HCT116 (cell line): ENCODE data around the gene MZB1. TPM values are rescaled to one million over a fixed set of nuclear protein-coding genes. Genes with fewer than 3 reads are reported as not detected.

Experiments
- ATAC-seq: fragments of 200-7000 bp; cut with Tn5 transposase; 2 replicates; pipeline ENCODE4 v1.9.1; 2020; ENCODE audit warnings: mild to moderate bottlenecking, moderate library complexity
- BruUV-seq: library from RNA; stranded (reverse); fragments of 400-500 nt; replicated peaks from 2 replicates; lab custom pipeline; 2021; lab: Mats Ljungman, UMichigan
- CTCF ChIA-PET: fragments of 300-600 bp; sonication (Branson Sonifier 250); formaldehyde crosslinking; loops from one replicate; lab custom pipeline; 2021; ENCODE audit warnings: antibody characterized with exemption; lab: Charles Lee
- POLR2A ChIA-PET: fragments of 300-600, 350-600 bp; sonication (Branson Sonifier 250); formaldehyde crosslinking; loops from one replicate; lab custom pipeline; 2021; ENCODE audit warnings: antibody characterized with exemption; lab: Charles Lee
- RAD21 ChIA-PET, 2 experiments: fragments of 300-600 bp; sonication (Branson Sonifier 250); formaldehyde crosslinking; loops; one replicate each; lab custom pipeline; 2023; ENCODE audit warnings: low total read pairs in 2 of 2; ENCODE audit not compliant: uncharacterized antibody in 2 of 2, unreplicated experiment in 2 of 2, low non-redundant PET in 1 of 2; lab: Charles Lee
- DNase-seq: peaks from one replicate; pipeline ENCODE4 v3.0.0-alpha.2; 2010; ENCODE audit warnings: low read depth, low spot score
- H2AFZ ChIP-seq: fragments of 200-600 bp; shearing (Covaris generic), sonication (generic); 2 replicates; pipeline ENCODE4 v1.6.1; 2017; ENCODE audit warnings: low read depth, mixed run types, mixed read lengths, antibody characterized with exemption, low read length; ENCODE audit not compliant: poor library complexity, severe bottlenecking
- H3K27ac ChIP-seq: 2 replicates; pipeline ENCODE4 v1.5.1; 2012; ENCODE audit warnings: low read depth, low read length
- H3K27me3 ChIP-seq: fragments of 200-600 bp; sonication (generic); 2 replicates; pipeline ENCODE4 v1.6.1; 2016; ENCODE audit warnings: mixed run types, low read length, mixed read lengths; ENCODE audit not compliant: insufficient read depth
- H3K36me3 ChIP-seq, 2 experiments: fragments of 200-500 bp in 1 of 2; fragments of 200-600 bp in 1 of 2; sonication (Bioruptor generic) in 1 of 2; sonication (generic) in 1 of 2; 2 replicates each; pipeline versions ENCODE4 v1.5.1 to v1.6.1; 2014 to 2016; ENCODE audit warnings: low read length in 2 of 2, inconsistent platforms in 1 of 2, mixed read lengths in 1 of 2, mixed run types in 1 of 2; ENCODE audit not compliant: insufficient read depth in 2 of 2, control insufficient read depth in 1 of 2
- H3K4me1 ChIP-seq, 2 experiments: fragments of 200-600 bp in 1 of 2; sonication (generic) in 1 of 2; 2 replicates each; pipeline versions ENCODE4 v1.5.1 to v1.6.1; 2012 to 2017; ENCODE audit warnings: low read length in 2 of 2, inconsistent platforms in 1 of 2, mild to moderate bottlenecking in 1 of 2, mixed read lengths in 1 of 2, mixed run types in 1 of 2, moderate library complexity in 1 of 2; ENCODE audit not compliant: insufficient read depth in 2 of 2, control insufficient read depth in 1 of 2
- H3K4me2 ChIP-seq: fragments of 200-600 bp; sonication (generic); 2 replicates; pipeline ENCODE4 v1.6.1; 2017; ENCODE audit warnings: mixed run types, low read length, mixed read lengths
- H3K4me3 ChIP-seq, 2 experiments: fragments of 200-600 bp in 1 of 2; sonication (generic) in 1 of 2; replicated peaks in 1 of 2; 2 replicates each; pipeline ENCODE4 v1.5.1; 2011 to 2016; ENCODE audit warnings: low read length in 2 of 2, control low read depth in 1 of 2, low read depth in 1 of 2, mild to moderate bottlenecking in 1 of 2, mixed read lengths in 1 of 2, mixed run types in 1 of 2
- H3K79me2 ChIP-seq: fragments of 200-600 bp; sonication (generic); 2 replicates; pipeline ENCODE4 v1.6.1; 2017; ENCODE audit warnings: mild to moderate bottlenecking, mixed run types, low read length, moderate library complexity, mixed read lengths; ENCODE audit not compliant: insufficient read depth
- H3K9ac ChIP-seq: fragments of 200-600 bp; sonication (generic); 2 replicates; pipeline ENCODE4 v1.6.1; 2016; ENCODE audit warnings: low read length, mixed read lengths
- H3K9me2 ChIP-seq: fragments of 200-600 bp; sonication (generic), shearing (Covaris generic); 2 replicates; pipeline ENCODE4 v1.6.1; 2017; ENCODE audit warnings: mixed run types, mild to moderate bottlenecking, moderate library complexity; ENCODE audit not compliant: insufficient read depth
- H3K9me3 ChIP-seq, 2 experiments: fragments of 200-500 bp in 1 of 2; fragments of 200-600 bp in 1 of 2; sonication (Bioruptor generic) in 1 of 2; sonication (generic) in 1 of 2; 2 replicates each; pipeline ENCODE4 v1.6.1; 2014 to 2017; ENCODE audit warnings: low read length in 2 of 2, mixed read lengths in 2 of 2, inconsistent platforms in 1 of 2, low read depth in 1 of 2, mild to moderate bottlenecking in 1 of 2, mixed run types in 1 of 2, moderate library complexity in 1 of 2; ENCODE audit not compliant: control insufficient read depth in 1 of 2, insufficient read depth in 1 of 2
- H4K20me1 ChIP-seq: fragments of 200-600 bp; sonication (generic), shearing (Covaris generic); 2 replicates; pipeline ENCODE4 v1.6.1; 2017; ENCODE audit warnings: mixed run types, mild to moderate bottlenecking, moderate library complexity; ENCODE audit not compliant: insufficient read depth
- CEBPB ChIP-seq: IDR thresholded peaks from 2 replicates; pipeline ENCODE4 v1.6.1; 2012; ENCODE audit warnings: low read depth
- CTCF ChIP-seq, 3 experiments: fragments of 200-600 bp in 1 of 3; sonication (generic) in 1 of 3; IDR thresholded peaks in 2 of 3; conservative IDR thresholded peaks in 1 of 3; 2 replicates each; pipeline ENCODE4 v1.5.1; 2012 to 2017; ENCODE audit warnings: low read depth in 2 of 3, low read length in 2 of 3, antibody characterized with exemption in 1 of 3, borderline replicate concordance in 1 of 3, control low read depth in 1 of 3, mild to moderate bottlenecking in 1 of 3, mixed read lengths in 1 of 3, mixed run types in 1 of 3, moderate library complexity in 1 of 3; ENCODE audit not compliant: insufficient read depth in 1 of 3
- EGR1 ChIP-seq: IDR thresholded peaks from 2 replicates; pipeline ENCODE4 v1.6.1; 2012; ENCODE audit warnings: low read depth
- ELF1 ChIP-seq: IDR thresholded peaks from 2 replicates; pipeline ENCODE4 v1.6.1; 2012; ENCODE audit warnings: low read depth, borderline replicate concordance
- EZH2phosphoT487 ChIP-seq: fragments of 200-600 bp; IDR thresholded peaks from 2 replicates; pipeline ENCODE4 v1.6.1; 2018; ENCODE audit warnings: antibody characterized with exemption, borderline replicate concordance
- FOSL1 ChIP-seq: IDR thresholded peaks from 2 replicates; pipeline ENCODE4 v1.6.1; 2012; ENCODE audit warnings: low read depth
- POLR2A ChIP-seq: IDR thresholded peaks from 2 replicates; pipeline ENCODE4 v1.7.0; 2011; ENCODE audit warnings: borderline replicate concordance; ENCODE audit not compliant: insufficient read depth, insufficient read length; ENCODE audit errors: extremely low read depth
- POLR2AphosphoS5 ChIP-seq: IDR thresholded peaks from 2 replicates; pipeline ENCODE4 v1.6.1; 2011; ENCODE audit warnings: mild to moderate bottlenecking, low read depth, low read length, moderate library complexity
- ZBTB33 ChIP-seq: IDR thresholded peaks from 2 replicates; pipeline ENCODE4 v1.6.1; 2011; ENCODE audit warnings: mild to moderate bottlenecking, low read length, moderate library complexity; ENCODE audit not compliant: insufficient replicate concordance; ENCODE audit errors: extremely low read depth
- ZFX ChIP-seq: fragments of 450-650 bp; IDR thresholded peaks from 2 replicates; pipeline ENCODE4 v1.6.1; 2017
- intact Hi-C: fragments of 100-400 bp; cut with micrococcal nuclease; formaldehyde crosslinking; loops from 2 replicates; pipeline ENCODE4 v1.10.0; 2022
- total RNA-seq: library from RNA; stranded (reverse); gene quantifications from one replicate; pipeline ENCODE4 v1.2.1, GENCODE V29; 2021; ENCODE audit not compliant: unreplicated experiment
- TF ChIP-seq, protein P1 (sequence below): IDR thresholded peaks from 2 replicates; pipeline ENCODE4 v1.6.1; 2012; ENCODE audit warnings: low read depth

Gene MZB1
- total RNA-seq, 1 experiment from 2014 or later, result 0.81 TPM

DNA sequence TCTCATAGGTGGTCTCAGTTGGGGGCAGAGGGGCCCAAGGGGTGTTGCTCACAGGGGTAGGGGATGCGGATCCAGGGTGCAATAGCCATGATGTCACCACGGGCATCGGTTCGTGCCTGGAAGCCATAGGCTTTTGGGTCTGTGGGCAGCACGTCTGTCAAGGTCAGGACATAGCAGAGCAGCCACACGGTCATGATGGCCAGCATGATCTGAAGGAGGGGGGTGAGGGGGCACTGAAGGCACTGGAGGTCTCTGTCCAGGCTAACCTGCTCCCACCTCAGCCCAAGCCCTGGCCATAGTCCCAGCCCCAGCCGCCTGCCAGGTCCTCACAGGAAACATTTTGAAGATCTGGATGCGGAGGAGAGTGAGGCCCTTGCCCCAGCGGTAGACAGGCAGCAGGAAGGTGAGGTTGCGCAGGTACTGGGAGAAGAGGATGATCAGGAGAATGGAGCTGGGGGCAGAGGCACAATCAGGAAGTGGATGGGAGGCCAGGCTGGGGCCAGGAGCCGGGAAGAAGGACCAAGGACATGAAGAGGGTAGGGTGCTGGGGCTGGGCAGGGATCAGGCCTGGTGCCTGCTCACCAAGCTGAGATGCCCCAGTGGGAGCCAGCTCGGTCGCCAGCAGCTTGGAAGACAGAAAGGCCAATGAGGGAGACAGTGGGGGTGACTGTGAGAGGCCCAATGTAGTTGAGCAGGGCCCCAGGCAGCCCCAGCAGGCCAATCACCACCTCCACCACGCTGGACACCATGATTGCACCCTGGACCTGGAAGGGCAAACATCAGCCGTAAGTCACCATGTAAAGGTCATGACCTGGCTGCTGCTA, 9.9 kb downstream of the MZB1 start:
- H3K27ac ChIP-seq, result no peak overlapping the region
- BruUV-seq, result no TSS peak
- H2AFZ ChIP-seq, result no peak overlapping the region
- no peak overlapping the region for H3K9ac ChIP-seq
- DNase-seq (no peak), ATAC-seq (no peak)
- RAD21 ChIA-PET, result no interaction called here
- no peaks in the 10 kb centered on the region for H3K36me3 ChIP-seq
- no peak overlapping the region for H3K4me2 ChIP-seq
- H3K9me3 ChIP-seq, result no peaks in the 10 kb centered on the region
- H3K4me3 ChIP-seq, result no peak overlapping the region
- POLR2A ChIA-PET, result no interaction called here
- H3K9me2 ChIP-seq, result no peaks in the 10 kb centered on the region
- no peaks in the 10 kb centered on the region for H3K79me2 ChIP-seq
- H3K27me3 ChIP-seq, result no peaks in the 10 kb centered on the region
- intact Hi-C loops, result loop anchor here (10.0 kb wide), 1 partner anchor 185 kb away; the partner anchor contains the start of gene SIL1
- no peak for TF ChIP-seq CTCF (IDR thresholded peaks at IDR 0.05 in 2 of 3, conservative IDR thresholded peaks at IDR 0.05 in 1 of 3; ENCODE audit: borderline replicate concordance in 1 of 3, insufficient read depth in 1 of 3, low read depth in 2 of 3, low read length in 2 of 3)
- CTCF ChIA-PET, result no interaction called here
- peaks cover 0 to 11% of the 10 kb centered on the region in 2 experiments; a peak in 1 of 4 replicates for H3K4me1 ChIP-seq
- no peaks in the 10 kb centered on the region for H4K20me1 ChIP-seq

DNA sequence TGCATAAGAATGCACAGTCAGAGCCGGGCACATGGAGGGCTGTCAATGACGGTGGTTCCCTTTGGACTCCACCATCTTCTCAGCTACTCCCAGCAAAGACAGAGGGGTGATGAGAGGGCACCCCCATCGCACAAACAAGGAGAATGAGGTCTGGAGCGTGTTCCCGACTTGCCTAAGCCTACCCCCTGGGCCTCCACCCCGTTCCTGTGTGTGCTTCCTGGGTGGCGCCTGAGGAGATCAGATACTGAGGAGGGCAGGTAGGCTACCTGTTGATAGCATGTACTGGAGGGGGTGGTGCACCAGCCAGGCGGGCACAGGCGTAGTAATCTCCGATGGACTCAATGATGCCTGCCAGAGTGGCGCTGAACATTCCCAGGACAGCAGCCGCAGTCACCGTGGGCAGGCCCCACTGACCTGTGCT, 10.8 kb downstream of the MZB1 start:
- CTCF ChIA-PET, result no interaction called here
- TF ChIP-seq POLR2AphosphoS5 (no peak), ELF1 (no peak), FOSL1 (no peak), POLR2A (no peak), CEBPB (no peak), EZH2phosphoT487 (no peak), ZBTB33 (no peak), ZFX (no peak), EGR1 (no peak)
- TF ChIP-seq, protein P1, sequence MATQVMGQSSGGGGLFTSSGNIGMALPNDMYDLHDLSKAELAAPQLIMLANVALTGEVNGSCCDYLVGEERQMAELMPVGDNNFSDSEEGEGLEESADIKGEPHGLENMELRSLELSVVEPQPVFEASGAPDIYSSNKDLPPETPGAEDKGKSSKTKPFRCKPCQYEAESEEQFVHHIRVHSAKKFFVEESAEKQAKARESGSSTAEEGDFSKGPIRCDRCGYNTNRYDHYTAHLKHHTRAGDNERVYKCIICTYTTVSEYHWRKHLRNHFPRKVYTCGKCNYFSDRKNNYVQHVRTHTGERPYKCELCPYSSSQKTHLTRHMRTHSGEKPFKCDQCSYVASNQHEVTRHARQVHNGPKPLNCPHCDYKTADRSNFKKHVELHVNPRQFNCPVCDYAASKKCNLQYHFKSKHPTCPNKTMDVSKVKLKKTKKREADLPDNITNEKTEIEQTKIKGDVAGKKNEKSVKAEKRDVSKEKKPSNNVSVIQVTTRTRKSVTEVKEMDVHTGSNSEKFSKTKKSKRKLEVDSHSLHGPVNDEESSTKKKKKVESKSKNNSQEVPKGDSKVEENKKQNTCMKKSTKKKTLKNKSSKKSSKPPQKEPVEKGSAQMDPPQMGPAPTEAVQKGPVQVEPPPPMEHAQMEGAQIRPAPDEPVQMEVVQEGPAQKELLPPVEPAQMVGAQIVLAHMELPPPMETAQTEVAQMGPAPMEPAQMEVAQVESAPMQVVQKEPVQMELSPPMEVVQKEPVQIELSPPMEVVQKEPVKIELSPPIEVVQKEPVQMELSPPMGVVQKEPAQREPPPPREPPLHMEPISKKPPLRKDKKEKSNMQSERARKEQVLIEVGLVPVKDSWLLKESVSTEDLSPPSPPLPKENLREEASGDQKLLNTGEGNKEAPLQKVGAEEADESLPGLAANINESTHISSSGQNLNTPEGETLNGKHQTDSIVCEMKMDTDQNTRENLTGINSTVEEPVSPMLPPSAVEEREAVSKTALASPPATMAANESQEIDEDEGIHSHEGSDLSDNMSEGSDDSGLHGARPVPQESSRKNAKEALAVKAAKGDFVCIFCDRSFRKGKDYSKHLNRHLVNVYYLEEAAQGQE, result no peak

More for the DNA sequence above, 10.8 kb downstream of the MZB1 start:
- no peak overlapping the region for H3K4me2 ChIP-seq
- no peaks in the 10 kb centered on the region for H3K27me3 ChIP-seq
- no peaks in the 10 kb centered on the region for H4K20me1 ChIP-seq
- RAD21 ChIA-PET, result no interaction called here
- no peak overlapping the region for H2AFZ ChIP-seq
- ATAC-seq (no peak), DNase-seq (no peak)
- no TSS peak for BruUV-seq
- H3K27ac ChIP-seq, result no peak overlapping the region
- no peak overlapping the region for H3K4me3 ChIP-seq
- no peak overlapping the region for H3K9ac ChIP-seq
- no peaks in the 10 kb centered on the region for H3K79me2 ChIP-seq
- H3K4me1 ChIP-seq, result peaks cover 8 to 16% of the 10 kb centered on the region in 2 experiments
- intact Hi-C loops, result loop anchor here (10.0 kb wide), 1 partner anchor 184 kb away; the partner anchor contains the start of gene SIL1
- H3K9me3 ChIP-seq, result no peaks in the 10 kb centered on the region
- POLR2A ChIA-PET, result no interaction called here
- H3K36me3 ChIP-seq, result no peaks in the 10 kb centered on the region
- H3K9me2 ChIP-seq, result no peaks in the 10 kb centered on the region
